ENCODE results near the gene XRCC4. TPM values are rescaled to one million over a fixed set of nuclear protein-coding genes. Genes with fewer than 3 reads are reported as not detected.

The XRCC4 gene
- total RNA-seq, 1 experiment from 2014 or later = 10.8 TPM

- Histone ChIP-seq H2BK120ac (ENCODE audit: low read depth, low read length, poor library complexity, severe bottlenecking) (no peak overlapping the region), H2BK12ac (ENCODE audit: insufficient read length, low read depth, low read length) (no peak overlapping the region), H3T11ph (ENCODE audit: low read length) (no peak overlapping the region), H3K79me1 (ENCODE audit: insufficient read depth, low read depth, low read length, poor library complexity, severe bottlenecking) (no peaks in the 10 kb centered on the region), H4K91ac (ENCODE audit: insufficient read length, low read depth, low read length) (no peak overlapping the region), H3K4ac (ENCODE audit: low read depth, low read length) (no peak overlapping the region), H3K18ac (ENCODE audit: insufficient read length, low read depth, low read length) (no peak overlapping the region), H3K27ac (ENCODE audit: insufficient read length, low read depth, low read length) (no peak overlapping the region), H3K23ac (ENCODE audit: insufficient read length, low read depth, low read length) (no peak overlapping the region), H3K9ac (ENCODE audit: extremely low read depth, insufficient read length, low read length) (no peak overlapping the region), H3K79me2 (ENCODE audit: insufficient read depth, low read length) (no peaks in the 10 kb centered on the region), H4K8ac (replicated peaks; ENCODE audit: insufficient read length, low read depth, low read length) (no peak overlapping the region), H3K23me2 (ENCODE audit: insufficient read length, low read depth, low read length, poor library complexity, severe bottlenecking) (no peaks in the 10 kb centered on the region), H2BK5ac (ENCODE audit: insufficient read length, low read length) (no peak overlapping the region), H2AK5ac (ENCODE audit: insufficient read length, low read length) (no peak overlapping the region), H3K9me3 (ENCODE audit: control insufficient read depth, low read depth, low read length) (no peaks in the 10 kb centered on the region), H2BK15ac (ENCODE audit: low read depth, low read length) (no peak overlapping the region), H3K14ac (ENCODE audit: insufficient read depth, low read length) (no peak overlapping the region), H2AFZ (ENCODE audit: low read length) (no peak overlapping the region), H4K5ac (ENCODE audit: insufficient read length, low read depth, low read length) (no peak overlapping the region), H3K4me2 (ENCODE audit: insufficient read depth, insufficient read length, low read length) (no peak overlapping the region), H3K27me3 (ENCODE audit: insufficient read depth, low read length) (no peaks in the 10 kb centered on the region), H4K20me1 (ENCODE audit: control insufficient read depth, insufficient read depth, insufficient read length) (no peaks in the 10 kb centered on the region), H3K4me1 (ENCODE audit: insufficient read depth, low read length) (no peaks in the 10 kb centered on the region), H2BK20ac (ENCODE audit: low read depth, low read length, poor library complexity, severe bottlenecking) (no peak overlapping the region), H3K56ac (ENCODE audit: insufficient read length, low read depth, low read length) (no peak overlapping the region)
- H3K4me3 Mint-ChIP-seq = no peak overlapping the region
- no peaks in the 10 kb centered on the region for H3K4me1 Mint-ChIP-seq
- TF ChIP-seq, protein P1, sequence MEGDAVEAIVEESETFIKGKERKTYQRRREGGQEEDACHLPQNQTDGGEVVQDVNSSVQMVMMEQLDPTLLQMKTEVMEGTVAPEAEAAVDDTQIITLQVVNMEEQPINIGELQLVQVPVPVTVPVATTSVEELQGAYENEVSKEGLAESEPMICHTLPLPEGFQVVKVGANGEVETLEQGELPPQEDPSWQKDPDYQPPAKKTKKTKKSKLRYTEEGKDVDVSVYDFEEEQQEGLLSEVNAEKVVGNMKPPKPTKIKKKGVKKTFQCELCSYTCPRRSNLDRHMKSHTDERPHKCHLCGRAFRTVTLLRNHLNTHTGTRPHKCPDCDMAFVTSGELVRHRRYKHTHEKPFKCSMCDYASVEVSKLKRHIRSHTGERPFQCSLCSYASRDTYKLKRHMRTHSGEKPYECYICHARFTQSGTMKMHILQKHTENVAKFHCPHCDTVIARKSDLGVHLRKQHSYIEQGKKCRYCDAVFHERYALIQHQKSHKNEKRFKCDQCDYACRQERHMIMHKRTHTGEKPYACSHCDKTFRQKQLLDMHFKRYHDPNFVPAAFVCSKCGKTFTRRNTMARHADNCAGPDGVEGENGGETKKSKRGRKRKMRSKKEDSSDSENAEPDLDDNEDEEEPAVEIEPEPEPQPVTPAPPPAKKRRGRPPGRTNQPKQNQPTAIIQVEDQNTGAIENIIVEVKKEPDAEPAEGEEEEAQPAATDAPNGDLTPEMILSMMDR (conservative IDR thresholded peaks at IDR 0.05) = no peak
- no peak for DNase-seq
- no peaks in the 10 kb centered on the region for H3K27me3 Mint-ChIP-seq (ENCODE audit: low read depth)
- H3K27ac Mint-ChIP-seq = no peak overlapping the region
- WGBS (ENCODE audit: extremely low coverage, insufficient read length, low lambda C conversion rate) = no CpG with 5 or more reads among the region's 4 CpGs
- H3K36me3 Mint-ChIP-seq (ENCODE audit: insufficient read depth in 1 of 3, low read depth in 3 of 3) = peaks cover 0 to 9% (median 4%) of the 10 kb centered on the region in 3 experiments; a peak in 4 of 7 replicates
- peaks cover 0 to 4% of the 10 kb centered on the region in 2 experiments; a peak in 1 of 5 replicates for H3K9me3 Mint-ChIP-seq
Measured at GRCh38 chr5:83147593-83147992, 70.2 kb downstream of the XRCC4 start.
